GM23248 (cell line): Measurements from ENCODE around the gene CACNA1B. TPM values are rescaled to one million over a fixed set of nuclear protein-coding genes. Genes with fewer than 3 reads are reported as not detected.

Source experiments
- DNase-seq: peaks from one replicate; pipeline ENCODE4 v3.0.0-alpha.2; 2015
- H2AFZ ChIP-seq: fragments of 200-600 bp; sonication (generic); 2 replicates; pipeline ENCODE4 v1.6.1; 2016; ENCODE audit warnings: antibody characterized with exemption
- H3F3A ChIP-seq: fragments of 200-600 bp; sonication (generic); 2 replicates; pipeline ENCODE4 v1.6.1; 2016; ENCODE audit warnings: mild to moderate bottlenecking, antibody characterized with exemption, mixed run types; ENCODE audit not compliant: insufficient read depth
- H3K27ac ChIP-seq: fragments of 200-600 bp; sonication (generic); 2 replicates; pipeline ENCODE4 v1.5.1; 2016; ENCODE audit warnings: mild to moderate bottlenecking
- H3K27me3 ChIP-seq: fragments of 200-600 bp; sonication (generic); replicated peaks from 2 replicates; pipeline ENCODE4 v1.6.1; 2016; ENCODE audit warnings: mild to moderate bottlenecking; ENCODE audit not compliant: insufficient read depth
- H3K36me3 ChIP-seq: fragments of 200-600 bp; sonication (generic); 2 replicates; pipeline ENCODE4 v1.6.1; 2016; ENCODE audit warnings: low read depth, mild to moderate bottlenecking
- H3K4me1 ChIP-seq: fragments of 200-600 bp; sonication (generic); 2 replicates; pipeline ENCODE4 v1.6.1; 2016; ENCODE audit warnings: mild to moderate bottlenecking; ENCODE audit not compliant: insufficient read depth
- H3K4me2 ChIP-seq: fragments of 200-600 bp; sonication (generic); one replicate; pipeline ENCODE4 v1.6.1; 2016; ENCODE audit warnings: mild to moderate bottlenecking; ENCODE audit not compliant: unreplicated experiment
- H3K4me3 ChIP-seq: fragments of 200-600 bp; sonication (generic); 2 replicates; pipeline ENCODE4 v1.5.1; 2016; ENCODE audit warnings: mild to moderate bottlenecking
- H3K79me2 ChIP-seq: fragments of 200-600 bp; sonication (generic); 2 replicates; pipeline ENCODE4 v1.6.1; 2016; ENCODE audit warnings: mild to moderate bottlenecking; ENCODE audit not compliant: insufficient read depth
- H3K9ac ChIP-seq: fragments of 200-600 bp; sonication (generic); 2 replicates; pipeline ENCODE4 v1.6.1; 2016; ENCODE audit warnings: mild to moderate bottlenecking
- H3K9me2 ChIP-seq: fragments of 200-600 bp; sonication (generic); 2 replicates; pipeline ENCODE4 v1.6.1; 2016; ENCODE audit warnings: mixed run types, mild to moderate bottlenecking, moderate library complexity; ENCODE audit not compliant: insufficient read depth
- H3K9me3 ChIP-seq: fragments of 200-600 bp; sonication (generic); one replicate; pipeline ENCODE4 v1.6.1; 2017; ENCODE audit warnings: low read depth
- H4K20me1 ChIP-seq: fragments of 200-600 bp; sonication (generic); 2 replicates; pipeline ENCODE4 v1.6.0; 2016; ENCODE audit not compliant: insufficient read depth
- EZH2 ChIP-seq: fragments of 200-600 bp; sonication (generic); IDR thresholded peaks from 2 replicates; pipeline ENCODE4 v1.6.1; 2018; ENCODE audit warnings: antibody characterized with exemption, mild to moderate bottlenecking; ENCODE audit not compliant: insufficient read depth, poor library complexity, severe bottlenecking
- EZH2phosphoT487 ChIP-seq: fragments of 200-600 bp; sonication (generic); IDR thresholded peaks from 2 replicates; pipeline ENCODE4 v1.6.1; 2018; ENCODE audit warnings: antibody characterized with exemption, moderate library complexity, mild to moderate bottlenecking, low read depth; ENCODE audit not compliant: insufficient read depth
- WGBS, 2 experiments: methylation state at CpG; one replicate each; pipeline ENCODE4 v1.1.6; 2015 to 2017; ENCODE audit warnings: low lambda C conversion rate in 2 of 2, low coverage in 1 of 2; ENCODE audit errors: missing lambda C conversion rate in 2 of 2; 5-methylcytosine and 5-hydroxymethylcytosine counted together
- in situ Hi-C: fragments of 300-500 bp; cut with MboI; formaldehyde crosslinking; loops from 2 replicates; pipeline ENCODE4 v1.15.0; 2020
- polyA plus RNA-seq: library from polyadenylated mRNA; unstranded; fragments of >200 nt; fragmentation: Nextera tagmentation; extraction: Ambion mirVana; gene quantifications from 2 replicates; pipeline ENCODE4 v1.2.1, GENCODE V29; 2016
- total RNA-seq: library from RNA; depleted of rRNA; stranded (reverse); fragments of >200 nt; shearing (Covaris generic); gene quantifications from 2 replicates; pipeline ENCODE4 v1.2.3, GENCODE V29; 2014

The CACNA1B gene
- total and polyA plus RNA-seq, 2 experiments from 2014 or later = not detected

- H4K20me1 ChIP-seq = no peaks in the 10 kb centered on the region
- no peaks in the 10 kb centered on the region for H3K36me3 ChIP-seq
- DNase-seq = no peak
- H3K4me3 ChIP-seq = no peak overlapping the region
- in situ Hi-C loops = no loop called here
- TF ChIP-seq EZH2phosphoT487 (no peak), EZH2 (no peak)
- no peaks in the 10 kb centered on the region for H3K9me2 ChIP-seq
- H3F3A ChIP-seq = no peaks in the 10 kb centered on the region
- H3K79me2 ChIP-seq = no peaks in the 10 kb centered on the region
- no peak overlapping the region for H3K4me2 ChIP-seq
- no peak overlapping the region for H3K9ac ChIP-seq
- no peaks in the 10 kb centered on the region for H3K4me1 ChIP-seq
- H3K27ac ChIP-seq = no peak overlapping the region
- 52 to 63% methylated on average over 18 of the region's 18 CpGs for WGBS, 2 experiments
- H3K9me3 ChIP-seq = no peaks in the 10 kb centered on the region
- no peaks in the 10 kb centered on the region for H3K27me3 ChIP-seq
- no peak overlapping the region for H2AFZ ChIP-seq
Observed at GRCh38 chr9:138074516-138074915, 196.9 kb downstream of the CACNA1B start.

- no peak overlapping the region for H2AFZ ChIP-seq
- no peak overlapping the region for H3K27ac ChIP-seq
- no peak overlapping the region for H3K9ac ChIP-seq
- H4K20me1 ChIP-seq = no peaks in the 10 kb centered on the region
- H3K4me2 ChIP-seq = no peak overlapping the region
- H3F3A ChIP-seq = no peaks in the 10 kb centered on the region
- in situ Hi-C loops = no loop called here
- H3K4me1 ChIP-seq = no peaks in the 10 kb centered on the region
- H3K27me3 ChIP-seq = no peaks in the 10 kb centered on the region
- no peaks in the 10 kb centered on the region for H3K9me3 ChIP-seq
- DNase-seq = no peak
- WGBS, 2 experiments = 56 to 60% methylated on average over 20 of the region's 20 CpGs
- H3K36me3 ChIP-seq = no peaks in the 10 kb centered on the region
- no peaks in the 10 kb centered on the region for H3K9me2 ChIP-seq
- TF ChIP-seq EZH2 (no peak), EZH2phosphoT487 (no peak)
- H3K79me2 ChIP-seq = no peaks in the 10 kb centered on the region
- no peak overlapping the region for H3K4me3 ChIP-seq
Observed at GRCh38 chr9:138075496-138075895, 197.9 kb downstream of the CACNA1B start.

GRCh38 chr9:138075961-138076649 lies 198.5 kb downstream of the CACNA1B start:
- in situ Hi-C loops = no loop called here
- Histone ChIP-seq H3K9me2 (no peaks in the 10 kb centered on the region), H2AFZ (no peak overlapping the region), H3K36me3 (no peaks in the 10 kb centered on the region), H3K27ac (no peak overlapping the region), H3K27me3 (no peaks in the 10 kb centered on the region), H3K4me1 (no peaks in the 10 kb centered on the region), H3K9ac (no peak overlapping the region), H3K79me2 (no peaks in the 10 kb centered on the region), H3K4me2 (no peak overlapping the region), H3K9me3 (no peaks in the 10 kb centered on the region), H4K20me1 (no peaks in the 10 kb centered on the region), H3K4me3 (no peak overlapping the region), H3F3A (no peaks in the 10 kb centered on the region)
- WGBS, 2 experiments = 45 to 49% methylated on average over 14 of the region's 14 CpGs
- no peak for DNase-seq
- TF ChIP-seq EZH2phosphoT487 (no peak), EZH2 (no peak)

GRCh38 chr9:138076650-138077009 lies 199.0 kb downstream of the CACNA1B start:
- DNase-seq = no peak
- Histone ChIP-seq H3K79me2 (no peaks in the 10 kb centered on the region), H3K9me3 (no peaks in the 10 kb centered on the region), H4K20me1 (no peaks in the 10 kb centered on the region), H3K4me3 (no peak overlapping the region), H3K9ac (no peak overlapping the region), H3K4me1 (no peaks in the 10 kb centered on the region), H3K36me3 (no peaks in the 10 kb centered on the region), H3K27ac (no peak overlapping the region), H3K4me2 (no peak overlapping the region), H3F3A (no peaks in the 10 kb centered on the region), H3K27me3 (no peaks in the 10 kb centered on the region), H3K9me2 (no peaks in the 10 kb centered on the region), H2AFZ (no peak overlapping the region)
- in situ Hi-C loops = no loop called here
- 51 to 53% methylated on average over 5 of the region's 5 CpGs for WGBS, 2 experiments
- TF ChIP-seq EZH2 (no peak), EZH2phosphoT487 (no peak)
